GM21390 (cell line): Measurements from ENCODE around the gene PLOD1.
A peak's percentile ranks its signal among the peaks of the same experiment; 100 is the strongest.
"Not testable (repeated sequence)": the region's sequence is repeated elsewhere in the genome, so short reads cannot be mapped to it uniquely, and the experiment has no call there.

Experiments used
- ATAC-seq: cut with Tn5 transposase; IDR thresholded peaks from one replicate; pipeline ENCODE4 v1.9.1; 2021; ENCODE audit not compliant: unreplicated experiment

The PLOD1 gene

DNA sequence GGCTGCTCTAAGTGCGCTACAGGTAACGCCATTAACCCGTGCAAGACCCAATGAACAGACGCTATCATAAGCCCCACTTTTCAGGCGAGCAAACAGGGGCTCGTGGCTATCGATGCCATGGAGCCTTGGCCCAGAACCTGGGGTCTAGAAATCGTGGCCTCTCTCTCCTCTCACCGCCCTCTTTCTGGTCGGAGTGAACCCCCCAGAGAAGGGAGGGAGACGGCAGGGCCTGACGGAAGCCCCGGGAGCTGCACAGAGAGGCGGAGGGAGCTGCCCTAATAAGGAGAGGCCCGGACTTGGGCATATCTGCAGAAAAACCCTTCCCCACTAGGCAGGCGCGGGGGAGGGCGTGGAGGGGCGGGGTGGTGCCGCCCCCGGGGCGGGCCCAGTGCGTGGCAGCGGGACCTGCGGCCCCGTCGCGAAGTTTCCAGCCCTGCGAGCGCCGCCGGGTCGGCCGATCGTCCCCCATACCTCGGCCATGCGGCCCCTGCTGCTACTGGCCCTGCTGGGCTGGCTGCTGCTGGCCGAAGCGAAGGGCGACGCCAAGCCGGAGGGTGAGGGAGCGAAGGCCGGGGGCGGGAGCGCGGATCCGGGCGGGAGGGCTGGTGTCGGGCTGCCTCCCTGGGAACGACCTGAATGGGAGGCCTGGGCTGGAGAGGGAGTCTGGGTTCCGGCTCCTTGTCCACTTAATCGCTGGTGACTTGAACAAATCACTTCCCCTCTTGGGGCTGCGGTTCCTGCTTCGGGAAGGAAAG is at the start of gene PLOD1:
TSS of gene PLOD1 (plus strand) at position 416 of the 755 bp plus-strand sequence. CDS start at position 479, 63 bp downstream.
- peak; percentile 87 for ATAC-seq

DNA sequence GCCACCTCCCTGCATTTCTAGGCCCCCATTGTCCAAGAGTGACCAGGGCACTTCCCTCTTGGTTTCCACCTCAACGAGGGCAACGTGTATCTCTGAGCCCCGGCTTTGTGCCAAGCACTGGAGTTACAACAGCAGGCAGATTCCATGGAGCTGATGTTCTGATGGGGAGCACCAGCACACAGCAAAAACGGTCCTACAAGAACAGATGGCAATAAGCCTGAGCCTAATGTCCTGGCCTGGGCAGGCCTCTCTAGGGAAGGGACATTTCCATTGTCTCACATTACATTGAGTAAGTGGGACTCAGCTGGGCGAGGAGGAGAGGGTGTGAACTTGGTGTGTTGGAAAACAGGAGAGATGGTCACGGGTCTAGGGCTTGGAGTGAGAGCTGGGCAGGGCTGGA is 48.6 kb upstream of the PLOD1 start:
- ATAC-seq, result no peak

DNA sequence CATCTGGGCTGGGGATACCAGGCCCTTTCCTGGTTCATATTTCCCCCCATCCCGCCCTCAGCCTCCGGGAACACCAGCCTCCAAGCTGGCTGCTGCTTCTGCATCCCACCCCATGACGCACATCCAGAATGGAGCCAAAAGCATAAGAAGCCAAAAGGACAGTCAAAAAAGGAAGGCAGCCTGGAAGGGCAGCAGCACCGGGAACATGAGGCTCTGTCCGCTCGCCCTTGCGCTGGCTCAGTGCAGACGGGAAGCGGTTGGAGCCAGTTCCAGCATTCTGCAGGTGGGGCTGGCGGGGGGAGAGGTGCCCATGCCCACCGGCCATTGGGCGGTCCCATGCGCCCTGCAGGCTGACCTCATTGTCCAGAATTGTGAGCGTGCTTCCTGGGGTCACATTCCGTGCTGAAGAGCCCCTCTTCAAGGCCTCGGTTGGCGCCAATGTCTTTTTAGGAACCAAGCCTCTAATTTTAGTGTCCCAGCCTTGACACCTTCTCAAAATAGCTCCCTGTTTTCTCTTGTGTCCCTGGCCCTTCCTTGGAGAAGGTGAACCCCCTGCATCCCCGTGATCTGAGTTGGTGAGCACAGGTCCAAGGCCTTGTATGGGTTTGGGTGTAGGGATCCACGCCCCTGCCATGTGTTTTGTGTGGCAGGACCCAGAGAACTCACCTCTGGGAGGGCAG is 47.4 kb upstream of the PLOD1 start:
- no peak for ATAC-seq

DNA sequence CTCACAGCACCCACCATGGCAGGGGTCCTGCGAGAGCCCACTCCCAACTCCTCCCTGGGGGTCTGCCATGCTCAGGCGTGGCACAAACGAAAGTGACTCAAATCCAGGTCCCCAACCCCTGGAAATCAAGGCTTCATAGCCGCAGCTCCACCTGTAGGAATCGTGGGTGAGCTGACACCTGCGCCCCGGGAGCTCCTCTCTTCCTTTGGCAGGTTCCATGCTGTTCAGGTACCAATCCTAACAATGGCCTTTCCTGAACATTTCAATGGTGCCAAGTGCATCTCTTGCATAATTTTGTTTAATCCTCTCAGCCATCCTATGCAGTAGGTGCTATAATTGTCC is 46.9 kb upstream of the PLOD1 start:
- ATAC-seq, result no peak

DNA sequence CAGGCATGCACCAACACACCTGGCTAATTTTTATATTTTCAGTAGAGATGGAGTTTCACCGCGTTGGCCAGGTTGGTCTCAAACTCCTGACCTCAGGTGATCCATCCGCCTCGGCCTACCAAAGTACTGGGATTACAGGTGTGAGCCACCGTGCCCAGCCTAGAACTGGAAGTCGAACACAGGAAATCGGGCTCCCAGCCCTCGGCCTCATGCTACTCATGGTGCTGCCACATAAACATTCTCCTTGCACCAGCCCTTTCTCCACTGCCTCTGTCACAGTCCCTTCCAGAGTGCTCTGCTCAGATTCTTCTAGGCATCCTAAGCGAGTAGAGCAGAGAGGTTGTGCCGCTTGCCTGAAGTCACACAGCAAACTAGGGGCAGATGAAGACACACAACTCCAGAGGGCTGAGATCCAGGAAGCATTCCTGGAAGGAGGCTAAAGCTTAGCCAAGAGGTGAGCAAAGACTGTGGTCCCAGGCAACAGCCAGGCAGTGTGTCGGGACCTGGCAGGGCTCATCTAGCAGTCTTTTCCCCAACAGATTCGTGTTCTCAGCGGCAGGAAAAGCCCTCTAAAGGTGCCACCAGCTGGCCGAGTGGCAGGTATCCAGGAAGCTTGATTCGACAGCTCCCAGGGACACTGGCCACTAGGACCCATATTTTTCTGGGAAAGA is 46.2 kb upstream of the PLOD1 start:
- ATAC-seq, result no peak

DNA sequence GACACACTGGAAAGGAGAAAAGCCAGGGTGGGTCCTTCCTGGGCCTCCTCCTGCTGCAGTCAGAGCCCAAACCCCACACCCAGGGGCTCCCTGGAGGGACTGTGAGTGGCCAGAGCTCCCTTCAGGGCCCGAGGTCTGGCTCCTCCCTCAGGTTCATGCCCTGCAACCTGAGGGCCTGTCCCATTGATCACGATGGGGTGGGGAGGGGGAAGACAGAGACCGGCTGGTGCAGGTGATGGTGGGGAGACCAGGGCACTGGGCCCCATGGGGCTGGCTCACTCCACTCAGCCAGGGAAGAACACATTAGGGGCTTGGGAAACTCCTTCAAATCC is 45.7 kb upstream of the PLOD1 start:
- ATAC-seq, result no peak

DNA sequence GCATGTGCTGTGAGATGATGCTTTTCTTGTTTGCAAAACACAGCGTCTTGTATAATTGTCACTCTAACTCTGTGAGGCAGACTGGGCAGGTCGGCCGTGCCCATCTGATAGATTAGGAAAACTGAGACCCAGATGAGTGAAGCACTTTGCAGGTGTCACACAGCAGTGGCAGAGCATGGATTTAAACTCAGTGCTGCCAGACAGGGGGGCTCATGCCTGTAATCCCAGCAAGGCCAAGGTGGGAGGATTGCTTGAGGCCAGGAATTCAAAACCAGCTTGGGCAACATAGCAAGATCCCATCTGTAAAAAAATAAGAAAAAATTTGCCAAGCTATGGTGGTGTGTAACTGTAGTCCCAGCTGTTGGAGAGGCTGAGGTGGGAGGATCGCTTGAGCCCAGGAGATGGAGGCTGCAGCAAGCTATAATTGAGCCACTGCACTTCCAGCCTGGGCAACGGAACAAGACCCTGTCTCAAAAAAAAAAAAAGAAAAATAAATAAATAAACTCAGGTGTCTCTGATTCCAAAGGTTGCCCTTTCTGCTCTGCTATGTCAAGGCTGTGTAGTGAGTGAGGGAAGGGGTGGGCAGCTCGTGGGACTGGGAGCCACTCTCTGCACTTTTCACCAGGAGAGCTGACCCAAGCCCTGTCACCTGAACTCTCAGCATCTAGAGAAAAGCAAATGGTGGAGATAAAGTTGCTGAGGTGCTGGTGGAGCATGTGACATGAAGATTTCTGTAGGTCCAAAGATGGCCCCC is 42.9 kb upstream of the PLOD1 start:
- ATAC-seq, result no peak

DNA sequence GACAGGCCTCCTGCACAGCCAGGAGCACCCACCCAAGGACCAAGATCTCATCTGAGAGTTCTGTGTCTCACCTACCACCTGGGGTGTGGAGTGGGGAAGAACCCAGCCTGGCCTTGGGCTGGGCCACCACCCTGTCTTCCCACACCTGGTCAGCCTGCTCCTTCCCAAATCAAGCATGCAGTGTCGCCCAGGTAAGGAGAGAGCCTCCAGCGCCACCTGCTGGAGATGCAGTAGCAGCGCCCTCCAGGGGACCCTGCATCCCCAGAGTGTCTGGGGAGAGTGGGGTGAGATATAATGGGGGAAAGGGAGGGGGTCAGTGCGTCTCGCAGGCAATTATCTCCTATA is 40.6 kb upstream of the PLOD1 start:
- peak; percentile 51 for ATAC-seq

DNA sequence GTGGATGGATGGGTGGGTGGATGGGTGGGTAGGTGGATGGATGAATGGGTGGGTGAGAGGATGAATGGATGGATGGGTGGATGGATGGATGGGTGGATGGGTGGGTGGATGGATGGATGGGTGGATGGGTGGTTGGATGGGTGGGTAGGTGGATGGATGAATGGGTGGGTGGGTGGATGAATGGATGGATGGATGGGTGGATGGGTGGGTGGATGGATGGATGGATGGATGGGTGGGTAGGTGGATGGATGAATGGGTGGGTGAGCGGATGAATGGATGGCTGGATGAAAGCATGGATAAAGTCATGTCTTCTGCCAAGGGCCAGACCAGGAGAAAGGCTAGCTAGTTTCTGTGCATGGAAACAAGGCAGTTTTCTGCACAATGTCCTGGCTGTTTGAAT is 40.0 kb upstream of the PLOD1 start:
- not testable (repeated sequence) for ATAC-seq

DNA sequence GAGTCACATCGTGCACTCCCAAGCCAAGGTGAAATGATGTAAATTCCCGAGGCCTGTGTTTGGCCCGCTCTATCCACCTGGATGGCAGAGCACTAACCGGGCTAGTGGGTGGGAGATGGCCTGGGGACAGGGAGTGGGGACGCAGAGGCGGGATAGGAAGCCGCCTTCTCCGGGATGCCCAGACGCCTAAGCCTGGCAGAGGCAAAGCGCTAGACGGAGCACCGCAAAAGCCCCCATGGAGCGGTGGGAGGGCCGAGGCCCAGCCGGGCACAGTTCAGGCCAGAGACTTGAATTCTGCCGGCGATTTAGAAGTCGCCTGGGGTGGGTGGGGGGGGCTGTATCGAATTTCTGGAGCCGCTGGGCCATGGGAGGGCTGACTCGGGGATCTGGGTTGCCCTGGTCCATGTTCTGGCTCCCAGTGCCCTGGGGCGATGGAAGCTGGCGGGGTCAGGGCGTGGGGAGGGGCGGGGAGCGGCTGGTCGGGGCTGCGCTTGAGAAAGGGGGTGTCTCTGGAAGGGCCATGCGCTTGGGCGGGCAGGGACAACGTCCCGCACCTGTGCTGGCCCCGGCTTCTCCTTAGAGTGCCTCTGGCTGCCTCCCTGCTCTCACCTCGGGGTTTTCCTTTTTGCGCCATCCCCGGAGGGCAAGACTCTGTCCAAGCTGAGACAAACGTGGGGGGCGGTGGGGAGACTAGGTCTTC is 36.3 kb upstream of the PLOD1 start:
- ATAC-seq, result no peak

DNA sequence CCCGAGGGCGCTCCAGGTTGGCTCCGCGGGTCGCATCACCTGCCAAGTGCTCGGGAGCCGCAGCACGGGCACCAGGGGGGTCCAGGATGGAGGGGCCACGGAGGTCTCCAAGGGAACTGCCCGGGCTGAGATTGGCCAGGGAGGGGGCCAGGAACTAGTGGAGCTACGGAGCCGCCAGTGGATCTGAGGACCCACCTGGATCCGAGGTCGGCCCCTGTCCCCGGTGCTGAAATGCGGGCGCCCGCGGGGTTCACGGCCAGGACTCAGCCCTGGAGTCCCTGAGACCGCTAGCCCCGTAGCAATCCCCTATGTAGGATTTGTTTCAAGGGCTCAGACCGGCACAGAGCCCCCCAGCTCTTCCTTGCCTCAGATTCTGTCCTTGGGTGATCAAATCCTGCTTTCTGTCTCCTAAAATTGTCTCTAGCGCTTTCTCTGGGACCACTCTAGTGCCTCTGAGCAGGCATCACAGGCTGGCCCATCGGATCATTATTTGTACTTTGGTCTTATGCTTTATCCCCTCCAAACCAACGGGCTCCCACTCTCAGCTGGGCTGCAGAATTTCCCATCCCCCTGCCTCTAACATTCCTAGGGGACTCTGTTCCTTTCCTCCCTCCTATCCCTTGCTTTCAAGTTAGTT is 35.6 kb upstream of the PLOD1 start:
- ATAC-seq, result no peak

DNA sequence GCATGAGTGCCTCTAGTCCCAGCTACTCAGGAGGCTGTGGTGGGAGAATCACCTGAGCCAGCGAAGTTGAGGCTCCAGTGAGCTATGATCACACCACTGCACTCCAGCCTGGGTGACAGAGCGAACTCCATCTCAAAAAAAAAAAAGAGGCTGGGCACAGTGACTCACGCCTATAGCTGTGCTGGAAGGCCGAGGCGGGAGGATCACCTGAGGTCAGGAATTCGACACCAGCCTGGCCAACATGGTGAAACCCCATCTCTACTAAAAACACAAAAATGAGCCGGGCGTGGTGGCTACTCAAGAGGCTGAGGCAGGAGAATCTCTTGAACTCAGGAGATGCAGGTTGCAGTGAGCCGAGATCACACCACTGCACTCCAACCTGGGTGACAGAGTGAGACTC is 33.1 kb upstream of the PLOD1 start:
- ATAC-seq, result not testable (repeated sequence)

DNA sequence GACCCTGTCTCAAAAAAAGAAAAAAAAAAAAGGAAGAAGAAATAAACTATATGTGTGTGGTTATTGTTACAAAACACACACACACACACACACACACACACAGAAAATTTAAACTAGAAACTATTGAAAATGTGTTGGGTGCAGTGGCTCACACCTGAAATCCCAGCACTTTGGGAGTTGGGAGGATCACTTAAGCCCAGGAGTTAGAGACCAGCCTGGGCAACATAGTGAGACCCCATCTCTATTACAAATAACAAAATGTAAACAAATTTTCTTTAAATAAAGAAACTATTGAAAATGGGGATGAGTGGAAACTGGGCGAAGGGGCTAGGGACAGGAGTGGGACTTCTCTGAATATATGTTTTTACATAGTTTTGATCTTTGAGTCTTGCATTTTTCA is 31.3 kb upstream of the PLOD1 start:
- no peak for ATAC-seq

DNA sequence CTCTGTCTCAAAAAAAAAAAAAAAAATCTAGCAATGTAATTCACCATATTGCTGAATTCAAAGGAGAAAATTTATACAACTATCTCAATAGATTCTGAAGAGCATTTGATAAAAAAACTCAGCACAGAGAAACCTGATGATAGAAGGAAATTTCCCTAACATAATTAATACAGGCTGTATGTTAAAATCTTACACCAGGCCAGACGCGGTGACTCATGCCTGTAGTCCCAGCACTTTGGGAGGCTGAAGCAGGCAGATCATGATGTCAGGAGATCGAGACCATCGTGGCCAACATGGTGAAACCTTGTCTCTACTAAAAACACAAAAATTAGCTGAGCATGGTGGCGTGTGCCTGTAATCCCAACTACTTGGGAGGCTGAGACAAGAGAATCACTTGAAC is 30.4 kb upstream of the PLOD1 start:
- not testable (repeated sequence) for ATAC-seq

DNA sequence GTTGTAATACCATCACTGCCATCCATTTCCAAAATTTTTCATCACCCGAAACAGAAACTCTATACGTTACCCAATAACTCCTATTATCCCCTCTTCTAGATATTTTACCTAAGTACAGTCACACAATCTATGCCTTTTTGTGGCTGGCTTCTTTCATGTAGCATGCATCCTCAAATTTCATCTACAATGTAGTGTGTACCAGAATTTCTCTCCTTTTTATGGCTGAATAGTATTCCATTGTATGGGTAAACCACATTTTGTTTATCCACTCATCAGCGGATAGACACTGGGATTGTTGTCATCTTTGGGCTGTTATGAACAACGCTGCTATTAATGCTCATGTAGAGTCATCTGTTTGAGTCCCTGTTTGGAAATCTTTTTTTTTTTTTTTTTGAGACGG is 29.5 kb upstream of the PLOD1 start:
- no peak for ATAC-seq

DNA sequence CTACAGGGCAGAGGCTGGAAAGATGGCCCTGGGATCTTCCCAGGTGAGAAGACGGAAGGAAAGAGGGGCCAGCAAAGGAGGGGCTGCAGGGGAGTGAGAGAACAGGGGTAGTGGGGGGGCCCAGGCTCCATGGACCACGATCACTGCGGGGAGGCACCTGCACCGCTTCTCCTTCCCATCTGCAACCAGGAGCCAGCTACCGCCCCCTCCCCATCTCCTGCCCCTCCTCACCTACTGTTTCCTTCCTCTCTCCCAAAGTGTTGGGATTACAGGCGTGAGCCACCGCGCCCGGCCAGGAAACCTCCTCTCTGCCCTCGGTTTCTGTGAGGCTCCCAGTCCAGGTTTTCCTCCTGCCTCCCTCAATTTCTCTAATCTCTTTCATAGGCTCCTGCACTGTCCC is 27.6 kb upstream of the PLOD1 start:
- no peak for ATAC-seq

DNA sequence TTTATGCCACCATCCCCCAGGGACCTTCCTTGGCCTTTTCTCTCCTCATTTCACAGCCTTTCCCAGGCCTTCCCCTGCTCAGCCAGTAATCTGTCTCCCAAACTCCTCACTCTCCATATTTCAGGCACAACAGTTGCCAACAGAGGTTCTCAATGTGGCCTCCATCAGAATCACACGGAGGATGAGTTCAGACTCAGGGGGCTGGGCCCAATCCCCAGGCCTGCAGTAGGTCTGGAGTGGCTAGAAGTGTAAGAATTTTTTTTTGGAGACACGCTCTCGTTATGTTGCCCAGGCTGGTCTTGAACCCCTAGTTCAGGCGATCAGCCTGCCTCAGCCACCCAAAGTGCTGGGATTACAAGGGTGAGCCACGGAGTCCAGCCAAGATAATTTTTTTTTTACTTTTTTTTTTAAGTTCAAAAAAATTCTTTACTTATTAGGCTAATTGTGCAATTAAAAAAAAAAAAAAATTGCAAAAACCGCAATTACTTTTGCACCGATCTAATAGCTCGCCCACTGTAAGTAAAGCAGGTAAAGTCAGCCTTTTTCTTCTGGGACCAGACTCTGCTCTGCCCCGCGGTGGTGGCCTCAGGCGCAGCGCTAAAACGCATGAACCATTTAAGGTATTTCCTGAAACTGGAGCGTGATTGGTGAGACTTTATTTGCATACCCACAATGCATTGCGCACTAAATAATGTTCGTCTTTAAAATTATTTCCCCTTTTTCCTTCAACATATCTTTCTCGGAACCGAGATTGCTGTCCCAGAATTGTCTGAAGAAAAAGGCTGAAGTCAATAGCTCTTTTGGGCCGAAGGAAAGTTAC is 27.0 kb upstream of the PLOD1 start:
- ATAC-seq, result peak; percentile 38

DNA sequence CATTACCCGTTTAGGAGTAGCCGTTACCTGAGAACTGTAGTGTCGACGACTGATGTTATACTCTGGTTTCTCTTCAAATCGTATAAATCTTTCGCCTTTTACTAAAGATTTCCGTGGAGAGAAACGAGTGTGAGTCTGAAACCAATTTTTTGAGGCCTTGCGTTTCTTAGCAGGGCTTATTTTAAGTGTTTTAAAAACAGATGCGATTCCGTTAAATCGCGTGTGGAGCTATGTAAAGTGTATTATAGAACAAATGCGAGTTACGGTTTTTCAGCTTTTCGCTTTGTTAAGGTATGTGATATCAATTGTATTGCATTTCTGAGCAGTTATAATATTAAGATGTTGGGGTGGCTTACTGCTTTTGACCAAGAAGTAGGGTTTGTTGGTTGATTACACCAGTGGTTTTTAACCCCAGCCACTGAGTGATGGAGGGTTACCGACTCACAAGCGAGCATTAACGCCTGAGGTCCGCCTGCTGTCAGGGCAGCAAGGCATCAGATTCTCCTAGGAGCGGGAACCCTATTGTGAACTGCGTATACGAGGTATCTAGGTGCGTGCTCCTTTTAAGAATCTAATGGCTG is 26.3 kb upstream of the PLOD1 start:
- ATAC-seq, result peak; percentile 61

DNA sequence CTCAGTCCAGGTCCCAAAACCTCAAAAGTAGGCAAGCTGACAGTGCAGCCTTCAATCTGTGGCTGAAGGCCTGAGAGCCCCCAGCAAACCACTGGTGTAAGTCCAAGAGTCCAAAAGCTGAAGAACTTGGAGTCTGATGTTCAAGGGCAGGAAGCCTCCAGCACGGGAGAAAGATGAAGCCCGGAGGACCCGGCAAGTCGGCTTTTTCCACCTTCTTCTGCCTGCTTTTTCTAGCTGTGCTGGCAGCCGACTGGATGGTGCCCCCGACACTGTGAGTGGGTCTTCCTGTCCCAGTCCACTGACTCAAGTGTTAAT is 23.6 kb upstream of the PLOD1 start:
- not testable (repeated sequence) for ATAC-seq

DNA sequence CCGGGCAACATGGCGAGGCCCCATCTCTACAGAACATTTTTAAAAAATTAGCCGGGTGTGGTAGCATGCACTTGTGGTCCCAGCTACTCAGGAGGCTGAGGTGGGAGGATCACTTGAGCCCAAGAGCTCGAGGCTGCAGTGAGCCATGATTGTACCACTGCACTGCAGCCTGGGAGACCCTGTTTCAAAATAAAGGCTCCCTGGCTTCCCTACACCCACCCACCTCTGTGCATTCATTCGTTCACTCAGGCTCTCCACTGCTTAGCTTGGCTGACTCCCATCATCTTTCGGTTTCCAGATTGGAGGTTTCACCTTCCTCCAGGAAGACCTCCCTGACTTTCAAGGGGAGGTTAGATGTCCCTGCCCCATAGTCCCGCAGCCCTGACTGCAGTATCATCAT is 22.5 kb upstream of the PLOD1 start:
- no peak for ATAC-seq
